ENCODE data around the gene CABP7. TPM values are rescaled to one million over a fixed set of nuclear protein-coding genes. Genes with fewer than 3 reads are reported as not detected.
A peak's percentile ranks its signal among the peaks of the same experiment; 100 is the strongest.
"Not testable (repeated sequence)": the region's sequence is repeated elsewhere in the genome, so short reads cannot be mapped to it uniquely, and the experiment has no call there.

The CABP7 gene
- total RNA-seq, 1 experiment from 2014 or later = not detected

DNA sequence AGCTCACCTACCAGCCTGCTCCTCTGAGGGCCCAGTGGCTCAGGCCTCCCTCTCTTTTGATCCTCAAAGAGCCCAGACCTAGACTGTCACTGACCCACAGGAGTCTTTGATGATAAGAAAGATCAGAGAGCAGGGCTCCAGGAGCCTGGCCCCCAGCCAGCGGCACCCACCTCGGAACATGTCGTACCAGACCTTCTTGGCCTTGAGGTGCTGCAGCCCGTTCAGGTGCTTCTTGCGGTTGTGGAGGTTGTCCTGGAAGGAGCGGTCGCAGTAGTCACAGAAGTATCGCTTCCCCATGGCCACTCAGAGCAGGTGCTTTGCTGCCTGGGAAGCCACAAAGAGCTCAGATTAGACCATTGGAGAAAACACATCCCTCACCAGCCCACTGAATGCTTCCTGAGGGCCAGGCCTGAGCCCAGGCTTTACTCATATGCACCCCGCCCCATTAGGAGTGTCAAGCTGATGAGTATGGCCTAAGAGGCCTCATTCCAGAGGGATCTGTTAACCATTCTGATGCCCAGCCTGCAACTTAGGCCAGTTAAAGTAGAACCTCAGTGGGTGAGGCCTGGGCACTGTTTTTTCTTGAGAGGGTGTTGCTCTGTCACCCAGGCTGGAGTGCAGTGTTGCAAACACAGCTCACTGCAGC, 28.6 kb downstream of the CABP7 start:
- no peak for DNase-seq (ENCODE audit: low read depth)

DNA sequence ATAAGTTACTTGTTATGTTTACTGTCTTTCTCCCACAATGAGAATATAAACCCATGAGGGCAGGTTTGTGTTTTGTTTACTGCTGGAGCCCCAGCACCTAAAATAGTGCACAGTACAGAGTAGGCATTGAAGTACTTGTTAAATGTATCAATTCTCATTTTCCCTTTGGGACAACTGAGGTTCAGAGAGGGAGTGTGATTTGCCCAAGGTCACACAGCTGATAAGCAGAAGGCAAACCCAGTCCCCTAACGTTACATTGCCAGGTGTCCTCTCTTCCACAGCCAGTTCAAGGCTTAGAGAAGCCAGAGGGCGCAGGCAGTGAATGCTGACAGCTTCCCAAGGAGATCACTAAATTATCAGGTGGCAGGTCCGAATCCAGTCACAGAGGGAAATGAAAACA, 30.2 kb downstream of the CABP7 start:
- no peak for DNase-seq (ENCODE audit: low read depth)

DNA sequence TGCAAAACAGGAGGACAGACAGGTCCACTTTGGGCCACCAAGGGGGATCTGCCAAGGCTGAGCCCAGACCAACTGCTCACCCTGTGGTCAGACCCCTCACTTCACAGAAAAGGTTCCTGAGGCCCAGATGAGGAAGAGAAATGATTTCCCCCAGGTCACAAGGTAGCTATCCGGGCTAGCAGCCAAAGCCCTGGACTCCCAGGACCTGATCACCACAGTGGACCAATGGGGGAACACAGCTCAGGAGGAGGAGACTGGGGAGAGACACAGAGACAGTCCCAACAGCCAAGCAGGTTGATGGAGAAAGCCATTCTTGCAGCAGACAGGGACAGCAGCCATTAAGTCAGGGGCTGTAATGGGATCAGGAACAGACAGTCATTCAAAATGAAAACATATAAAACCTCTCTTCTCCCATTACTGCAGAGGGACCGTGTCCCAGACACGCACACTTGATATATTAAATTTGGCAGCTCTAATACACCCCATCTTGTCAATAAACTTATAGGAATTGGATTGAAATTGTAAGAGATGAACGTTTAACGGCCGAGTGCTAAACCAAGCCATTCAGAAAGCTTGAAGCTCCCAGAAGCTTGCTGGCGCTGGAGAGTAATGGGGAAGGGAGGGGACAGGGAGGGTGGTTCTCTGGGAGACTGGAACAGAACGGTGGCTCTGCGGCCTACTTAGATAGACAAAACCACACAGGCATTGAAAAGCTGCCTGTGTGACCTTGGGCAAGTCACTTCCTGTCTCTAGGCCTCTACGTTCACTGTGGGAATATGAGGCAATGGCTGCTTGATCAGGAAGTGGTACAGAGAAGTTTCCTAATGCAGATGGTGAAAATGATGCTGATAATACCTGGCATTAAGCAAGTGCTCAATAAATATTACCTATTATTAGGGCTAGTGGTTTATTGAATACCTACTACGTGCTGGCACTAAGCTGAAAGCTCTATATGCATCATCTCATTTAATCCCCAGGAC, 31.0 kb downstream of the CABP7 start:
- no peak for DNase-seq (ENCODE audit: low read depth)

DNA sequence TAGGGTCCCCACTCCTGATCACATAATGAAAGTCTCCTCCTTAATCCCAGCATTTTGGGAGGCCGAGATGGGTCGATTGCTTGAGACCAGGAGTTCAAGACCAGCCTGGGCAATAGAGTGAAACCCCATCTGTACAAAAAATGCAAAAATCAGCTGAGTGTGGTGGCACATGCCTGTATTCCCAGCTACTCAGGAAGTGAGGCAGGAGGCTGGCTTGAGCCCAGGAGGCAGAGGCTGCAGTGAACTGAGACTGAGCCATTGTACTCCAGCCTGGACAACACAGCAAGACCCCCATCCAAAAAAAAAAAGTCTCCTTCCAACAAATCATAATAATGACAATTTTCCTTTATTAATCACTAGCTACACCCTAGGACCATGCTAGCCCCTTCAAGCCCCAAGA, 31.9 kb downstream of the CABP7 start:
- no peak for DNase-seq (ENCODE audit: low read depth)

DNA sequence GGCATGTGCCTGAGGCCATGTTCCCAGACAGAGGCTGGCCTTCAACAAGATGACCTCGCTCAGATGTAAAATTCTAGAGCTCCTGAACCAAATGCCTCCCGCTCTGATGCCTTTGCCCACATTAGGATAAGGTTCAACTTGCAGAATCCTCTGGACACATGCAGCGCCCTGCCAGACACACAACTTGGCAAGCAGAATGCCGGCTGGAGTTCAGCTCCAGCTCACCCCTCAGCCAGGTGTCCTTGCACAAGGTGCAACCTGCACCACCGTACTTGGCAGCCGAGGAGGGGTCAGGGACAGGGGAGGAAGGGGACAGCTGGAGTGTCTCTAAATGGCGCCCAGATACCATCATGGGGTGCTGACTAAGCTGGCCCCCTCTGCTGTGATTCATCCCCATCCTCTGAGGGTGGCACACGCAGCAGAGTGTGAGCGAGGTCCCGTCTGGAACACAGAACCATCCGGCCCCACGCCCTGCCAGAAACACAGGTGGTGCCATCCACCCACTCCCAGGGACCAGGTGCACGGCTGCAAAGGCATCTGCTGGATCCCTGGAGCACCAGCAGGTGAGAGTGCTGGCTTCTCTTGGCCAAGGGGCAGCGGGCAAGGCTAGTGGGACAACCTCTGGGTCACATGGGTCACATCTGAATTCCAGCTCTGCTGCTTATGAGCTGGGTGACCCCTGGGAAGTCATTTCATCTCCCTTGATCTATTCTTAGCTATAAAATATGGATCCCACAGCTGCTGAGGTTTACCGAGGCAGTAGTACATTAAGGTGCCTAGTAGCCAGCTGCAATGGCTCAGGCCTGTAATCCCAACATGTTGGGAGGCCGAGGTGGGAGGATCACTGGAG, 34.2 kb downstream of the CABP7 start:
- no peak for DNase-seq (ENCODE audit: low read depth)

DNA sequence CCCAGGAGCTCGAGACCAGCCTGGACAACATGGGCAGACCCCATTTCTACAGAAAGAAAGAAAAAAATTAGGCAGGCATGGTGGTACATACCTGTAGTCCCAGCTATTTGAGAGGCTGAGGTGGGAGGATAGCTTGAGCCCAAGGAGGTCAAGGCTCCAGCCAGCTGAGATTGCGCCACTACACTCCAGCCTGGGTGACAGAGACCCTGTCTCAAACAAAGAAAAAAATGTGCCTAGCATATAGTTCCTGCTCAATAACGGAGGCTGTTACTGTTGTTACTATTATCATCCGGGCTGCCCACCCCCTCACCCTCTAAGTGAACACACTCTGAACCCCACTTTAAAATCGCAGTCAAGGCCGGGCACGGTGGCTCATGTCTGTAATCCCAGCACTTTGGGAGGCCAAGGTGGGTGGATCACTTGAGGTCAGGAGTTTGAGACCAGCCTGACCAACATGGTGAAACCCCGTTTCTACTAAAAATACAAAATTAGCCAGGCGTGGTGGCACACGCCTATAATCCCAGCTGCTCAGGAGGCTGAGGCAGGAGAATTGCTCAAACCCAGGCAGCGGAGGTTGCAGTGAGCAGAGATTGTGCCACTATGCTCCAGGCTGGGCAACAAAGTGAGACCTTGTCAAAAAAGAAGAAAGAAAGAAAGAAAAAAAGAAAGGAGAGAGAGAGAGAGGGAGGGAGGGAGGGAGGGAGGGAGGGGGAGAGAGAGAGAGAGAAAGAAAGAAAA, 35.0 kb downstream of the CABP7 start:
- not testable (repeated sequence) for DNase-seq (ENCODE audit: low read depth)

DNA sequence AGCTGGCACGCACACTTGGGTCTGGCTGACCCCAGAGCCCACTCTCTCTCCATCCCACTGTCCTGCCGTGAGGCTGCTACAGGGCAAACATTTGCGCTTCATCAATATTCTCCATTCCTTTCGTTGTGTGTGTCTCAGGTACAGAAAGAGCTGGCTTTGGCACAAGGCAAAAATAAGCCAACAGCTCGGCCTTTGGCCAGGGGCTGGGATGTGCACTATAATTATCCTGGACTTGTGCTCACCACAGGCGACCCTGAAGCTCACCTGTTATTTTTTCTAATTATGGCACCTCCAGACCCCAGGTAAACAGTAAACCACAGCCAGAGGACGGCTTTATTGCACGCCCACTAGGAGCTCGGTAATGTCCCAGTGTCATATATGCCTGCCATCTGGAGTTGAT, 36.1 kb downstream of the CABP7 start:
- DNase-seq (ENCODE audit: low read depth) = no peak

DNA sequence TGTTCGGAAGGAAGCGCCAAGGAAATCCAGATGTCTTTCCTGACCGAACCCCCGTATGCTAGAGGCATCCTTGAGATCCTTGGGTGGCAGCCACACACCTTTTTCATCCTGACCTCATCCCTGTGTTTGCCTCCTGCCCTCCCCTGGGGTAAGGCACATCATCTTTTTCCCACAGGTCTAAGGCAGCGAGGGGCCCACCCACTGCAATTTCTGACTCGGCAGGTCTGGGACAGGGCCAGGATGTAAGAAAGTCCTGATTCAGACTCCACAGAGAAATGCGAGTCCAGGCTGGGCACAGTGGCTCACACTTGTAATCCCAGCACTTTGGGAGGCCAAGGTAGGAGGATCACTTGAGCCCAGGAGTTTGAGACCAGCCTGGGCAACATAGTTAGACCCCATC, 36.5 kb downstream of the CABP7 start:
- DNase-seq (ENCODE audit: low read depth) = no peak

DNA sequence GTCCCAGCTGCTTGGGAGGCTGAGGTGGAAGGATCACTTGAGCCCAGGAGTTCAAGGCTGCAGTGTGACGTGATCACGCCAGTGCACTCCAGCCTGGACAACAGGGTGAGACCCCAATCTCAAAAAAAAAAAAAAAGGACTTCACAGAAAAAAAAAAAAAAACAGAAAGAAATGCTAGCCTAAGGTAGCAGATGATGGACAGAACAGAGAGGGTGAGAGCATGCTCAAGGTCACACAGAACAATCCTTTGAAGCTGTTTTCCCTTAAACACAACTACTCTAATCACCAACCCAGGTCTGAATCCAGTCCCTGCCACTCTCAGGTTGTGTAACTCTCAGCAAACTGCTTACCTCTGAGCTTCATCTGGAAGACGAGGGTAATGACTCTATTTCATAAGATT, 37.3 kb downstream of the CABP7 start:
- DNase-seq (ENCODE audit: low read depth) = no peak

DNA sequence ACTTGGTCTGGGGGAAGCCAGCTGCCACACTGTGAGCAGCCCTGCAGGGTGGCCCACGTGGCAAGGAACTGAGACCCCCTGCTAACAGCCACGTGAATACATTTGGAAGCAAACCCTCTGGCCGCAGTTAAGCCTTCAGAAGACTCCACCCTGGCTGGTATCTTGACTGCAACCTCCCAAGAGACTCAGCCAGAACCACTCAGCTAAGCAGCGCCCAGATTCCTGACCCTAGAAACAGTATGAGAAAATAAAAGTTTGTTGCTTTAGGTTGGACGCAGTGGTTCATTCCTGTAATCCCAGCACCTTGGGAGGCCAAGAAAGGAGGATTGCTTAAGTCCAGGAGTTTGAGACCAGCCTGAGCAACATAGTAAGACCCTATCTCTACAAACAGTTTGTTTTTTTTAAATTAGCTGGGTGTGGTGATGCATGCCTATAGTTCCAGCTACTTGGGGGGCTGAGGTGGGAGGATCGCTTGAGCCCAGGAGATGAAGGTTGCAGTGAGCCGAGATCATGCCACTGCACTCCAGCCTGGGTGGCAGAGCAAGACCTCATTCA, 38.3 kb downstream of the CABP7 start:
- DNase-seq (ENCODE audit: low read depth) = no peak

DNA sequence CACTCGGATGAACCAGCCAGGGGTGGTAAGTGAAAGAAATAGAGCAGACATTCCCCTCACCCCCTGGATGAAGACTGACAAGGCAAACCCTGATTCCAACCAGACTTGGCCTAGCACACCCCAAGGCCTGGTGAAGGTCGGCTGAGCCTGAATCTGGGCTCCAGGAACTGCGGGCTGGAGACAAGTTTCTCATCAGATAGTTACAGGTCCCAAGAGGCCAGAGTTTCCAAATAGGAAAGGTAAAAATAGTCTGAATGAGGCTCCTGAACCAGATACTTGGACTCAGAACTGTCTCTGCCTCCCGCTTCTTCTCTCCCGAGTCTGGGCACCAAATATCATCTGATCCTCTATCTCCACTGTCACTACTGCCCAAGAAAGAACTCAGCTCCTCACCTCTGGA, 39.2 kb downstream of the CABP7 start:
- DNase-seq (ENCODE audit: low read depth) = no peak

DNA sequence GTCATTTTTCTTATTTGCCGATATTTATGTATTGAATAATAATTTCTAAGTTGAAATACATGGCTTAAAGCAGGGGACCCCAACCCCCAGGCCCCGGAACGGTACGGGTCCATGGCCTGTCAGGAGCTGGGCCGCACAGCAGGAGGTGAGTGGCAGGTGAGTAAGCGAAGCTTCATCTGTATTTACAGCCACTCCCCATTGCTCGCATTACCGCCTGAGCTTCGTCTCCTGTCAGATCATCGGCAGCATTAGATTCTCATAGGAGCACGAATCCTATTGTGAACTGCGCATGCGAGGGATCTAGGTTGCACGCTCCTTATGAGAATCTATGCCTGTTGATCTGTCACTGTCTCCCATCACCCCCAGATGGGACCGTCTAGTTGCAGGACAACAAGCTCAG, 42.5 kb downstream of the CABP7 start:
- DNase-seq (ENCODE audit: low read depth) = no peak

DNA sequence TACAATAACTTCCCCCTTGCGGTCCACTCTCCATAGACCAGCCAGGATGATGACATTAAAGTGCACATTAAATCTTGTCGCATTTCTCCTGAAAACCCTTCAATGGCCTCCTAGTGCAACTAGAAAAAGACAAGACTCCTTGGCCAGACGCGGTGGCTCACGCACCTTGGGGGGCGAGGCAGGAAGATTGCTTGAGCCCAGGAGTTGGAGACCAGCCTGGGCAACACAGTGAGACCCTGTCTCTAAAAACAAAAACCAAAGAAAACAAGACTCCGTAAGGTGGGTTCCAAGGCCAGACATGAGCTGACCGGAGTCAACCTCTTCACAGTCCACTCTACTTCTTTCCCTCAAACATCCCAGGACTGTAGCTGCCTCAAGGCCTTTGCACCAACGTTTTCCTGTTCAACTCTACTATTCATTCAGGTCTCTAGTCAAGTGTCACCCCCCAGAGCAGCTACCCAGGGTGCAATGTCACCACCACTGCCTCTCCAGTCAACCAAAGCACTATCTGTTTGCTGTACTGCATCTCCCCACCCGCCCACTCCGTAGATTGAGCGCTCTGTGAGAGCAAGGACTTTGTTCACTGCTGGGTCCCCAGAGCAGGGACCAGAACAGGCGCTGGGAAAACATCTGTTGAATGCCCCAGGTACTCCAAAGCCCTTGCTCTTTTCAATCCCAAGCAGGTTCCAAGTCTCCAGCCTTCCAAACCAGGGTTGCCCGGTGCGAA, 46.3 kb downstream of the CABP7 start:
- no peak for DNase-seq (ENCODE audit: low read depth)

DNA sequence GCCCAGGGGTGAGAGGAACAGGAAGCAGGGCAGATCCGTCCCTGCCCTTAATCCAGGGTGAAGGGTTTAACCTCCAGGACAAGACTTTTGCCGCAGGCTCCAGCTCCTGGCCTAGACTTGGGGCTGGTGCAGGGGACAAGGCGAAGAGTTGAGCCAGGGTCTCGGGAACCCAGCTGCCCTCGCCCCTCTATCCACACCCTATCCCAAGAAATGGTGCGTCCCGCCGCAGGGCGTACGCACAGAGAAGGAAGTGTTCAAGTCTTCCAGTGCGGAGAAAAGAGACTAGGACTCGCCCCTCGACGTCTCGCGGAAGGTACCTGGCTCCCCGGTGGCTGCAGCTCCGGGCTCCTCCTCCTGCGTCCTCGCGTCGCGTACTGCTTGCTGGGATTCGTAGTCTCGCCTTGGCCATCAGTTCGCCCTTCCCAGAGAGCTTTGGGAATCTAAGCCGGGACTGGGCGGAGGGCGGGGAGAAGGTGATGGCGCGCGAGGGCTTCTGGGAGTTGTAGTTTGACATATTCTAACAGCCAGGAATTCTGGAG, 46.9 kb downstream of the CABP7 start, which contains the start of gene ZMAT5:
TSS of gene ZMAT5 (minus strand) at position 376 of the 539 bp plus-strand sequence. CDS start 18,463 bp downstream, outside the sequence.
- DNase-seq (ENCODE audit: low read depth) = peak; percentile 93

DNA sequence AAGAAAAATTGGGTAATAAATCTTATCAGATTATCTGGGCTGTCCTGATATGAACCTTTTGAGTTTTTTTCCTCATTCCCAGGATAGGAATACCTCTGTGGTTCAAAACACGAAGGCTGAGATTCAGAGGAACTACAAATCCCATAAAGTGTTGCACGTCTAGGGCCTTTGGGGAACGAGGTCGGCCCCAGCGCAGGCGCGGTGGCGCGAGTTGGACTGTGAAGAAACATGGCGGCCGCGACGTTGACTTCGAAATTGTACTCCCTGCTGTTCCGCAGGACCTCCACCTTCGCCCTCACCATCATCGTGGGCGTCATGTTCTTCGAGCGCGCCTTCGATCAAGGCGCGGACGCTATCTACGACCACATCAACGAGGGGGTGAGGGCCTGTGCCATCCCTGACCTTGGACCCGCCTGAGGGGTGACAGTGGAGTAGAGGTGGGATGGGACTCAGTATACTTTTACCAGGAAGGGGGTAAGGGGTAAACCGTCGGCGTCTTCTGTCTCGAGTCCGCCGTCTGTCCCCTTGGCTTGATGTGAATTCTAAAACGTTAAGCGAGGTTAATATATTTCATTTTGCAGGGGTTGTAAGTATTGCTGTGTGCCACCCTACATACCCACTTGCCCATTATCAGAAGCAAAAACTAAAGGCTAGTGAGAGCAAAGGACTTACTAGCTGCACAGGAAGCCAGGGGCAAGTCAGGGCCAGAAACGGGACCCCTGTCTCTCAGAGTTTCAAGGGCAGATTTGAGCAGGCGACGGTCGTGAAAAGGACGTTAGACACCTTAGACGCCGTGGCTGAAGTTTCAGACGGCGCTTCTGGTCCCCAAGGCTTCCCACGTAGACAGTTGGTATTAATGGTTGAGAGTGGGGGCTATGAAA, 47.6 kb downstream of the CABP7 start, which contains the start of gene UQCR10:
TSS of gene UQCR10 (plus strand) at position 199 of the 881 bp plus-strand sequence. CDS start at position 229, 30 bp downstream.
- DNase-seq (ENCODE audit: low read depth) = peak; percentile 82

DNA sequence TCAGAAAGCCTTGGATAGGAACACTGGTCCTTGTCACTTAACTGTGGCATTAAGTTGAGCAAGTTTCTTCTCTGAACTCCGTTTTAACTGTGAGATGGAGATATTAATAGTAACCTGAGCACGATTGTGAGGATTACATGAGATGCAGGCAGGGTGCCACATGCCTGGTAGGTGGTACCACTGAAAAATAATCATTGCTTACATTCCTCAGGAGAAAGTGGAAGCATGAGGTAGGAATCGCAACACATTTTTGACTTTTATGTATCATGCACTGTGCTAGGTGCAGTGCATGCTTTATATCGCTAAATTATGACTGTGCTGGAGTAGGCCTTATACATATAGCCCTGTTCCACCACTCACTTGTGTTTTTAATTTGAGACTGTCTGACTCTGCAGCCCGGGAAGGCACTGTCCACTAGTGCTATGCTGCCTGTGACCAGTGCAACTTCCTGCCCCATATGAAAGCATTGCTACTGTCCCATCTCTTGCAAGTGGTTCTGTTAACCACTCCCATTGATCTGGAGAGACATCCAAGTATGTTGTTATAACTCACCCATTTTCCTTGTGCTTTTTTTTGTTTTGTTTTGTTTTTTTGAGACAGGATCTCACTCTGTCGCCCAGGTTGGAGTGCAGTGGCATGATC, 48.4 kb downstream of the CABP7 start:
- DNase-seq (ENCODE audit: low read depth) = peak; percentile 7

DNA sequence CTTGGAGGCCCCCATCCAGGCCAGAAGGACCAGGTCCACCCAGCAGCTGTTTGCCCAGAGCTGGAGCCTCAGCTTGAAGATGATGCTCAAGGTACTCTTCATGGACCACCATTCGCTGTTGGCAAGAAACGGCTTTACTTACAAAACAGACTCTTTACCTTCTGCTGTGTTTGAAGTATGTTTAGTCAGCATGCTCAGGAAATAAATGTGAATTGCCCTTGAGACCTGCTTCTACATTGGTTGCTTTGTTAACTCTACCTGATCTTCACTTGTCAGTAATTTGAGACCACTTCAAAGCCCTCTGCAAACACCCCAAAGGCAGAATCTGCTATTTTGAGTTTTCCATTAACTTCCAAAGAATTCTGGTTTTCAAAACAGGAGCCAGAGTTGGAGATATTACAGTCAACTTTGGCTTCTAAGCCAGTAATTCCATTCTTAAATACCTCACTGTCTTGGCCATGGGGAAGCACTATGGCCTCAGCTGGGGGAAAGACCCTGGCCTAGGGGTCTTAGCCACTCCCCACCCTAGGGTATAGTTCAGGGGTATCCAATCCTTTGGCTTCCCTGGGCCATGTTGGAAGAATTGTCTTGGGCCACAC, 50.0 kb downstream of the CABP7 start:
- DNase-seq (ENCODE audit: low read depth) = no peak

DNA sequence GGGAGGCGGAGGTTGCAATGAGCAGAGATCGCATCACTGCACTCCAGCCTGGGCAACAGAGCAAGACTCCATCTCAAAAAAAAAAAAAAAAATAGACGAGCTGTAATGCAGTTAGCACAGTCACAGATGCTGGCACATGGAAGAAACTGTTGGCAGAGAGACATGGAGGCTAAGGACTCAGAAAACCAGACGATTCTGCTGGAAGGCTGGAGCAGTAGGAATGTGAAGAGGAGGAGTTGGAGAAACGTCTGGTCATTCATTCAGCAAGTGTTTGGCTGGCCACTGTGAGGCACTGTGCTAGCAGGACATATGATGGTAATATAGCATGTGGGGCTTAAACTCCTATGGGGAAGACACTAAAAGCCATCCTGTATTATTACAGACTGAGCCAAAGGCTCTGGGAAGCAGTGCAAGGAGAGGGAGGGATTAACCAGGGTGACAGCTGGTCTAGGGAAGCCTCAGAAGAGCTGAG, 52.4 kb downstream of the CABP7 start:
- DNase-seq (ENCODE audit: low read depth) = peak; percentile 53

Data from RPMI7951 (cell line).